Activated naive CD8-positive, alpha-beta T cell (primary cell): ENCODE data around the gene VAV3.

Source experiments
- H3K27ac Mint-ChIP-seq: one replicate; pipeline ENCODE4 v1.8.0; 2021; ENCODE audit warnings: mixed read lengths
- H3K27me3 Mint-ChIP-seq: one replicate; pipeline ENCODE4 v1.8.0; 2021; ENCODE audit warnings: mixed read lengths
- H3K36me3 Mint-ChIP-seq: one replicate; pipeline ENCODE4 v1.8.0; 2021; ENCODE audit warnings: mixed read lengths
- H3K4me1 Mint-ChIP-seq: one replicate; pipeline ENCODE4 v1.8.0; 2021; ENCODE audit warnings: low read depth, mixed read lengths
- H3K4me3 Mint-ChIP-seq: one replicate; pipeline ENCODE4 v1.8.0; 2021; ENCODE audit warnings: mild to moderate bottlenecking, mixed read lengths
- H3K9me3 Mint-ChIP-seq: one replicate; pipeline ENCODE4 v1.8.0; 2021; ENCODE audit warnings: low read depth, mixed read lengths

The VAV3 gene

GRCh38 chr1:107530543-107530942 lies 434.4 kb downstream of the VAV3 start:
- H3K36me3 Mint-ChIP-seq: no peaks in the 10 kb centered on the region
- no peaks in the 10 kb centered on the region for H3K4me1 Mint-ChIP-seq
- no peaks in the 10 kb centered on the region for H3K9me3 Mint-ChIP-seq
- no peak overlapping the region for H3K27ac Mint-ChIP-seq
- no peak overlapping the region for H3K4me3 Mint-ChIP-seq
- H3K27me3 Mint-ChIP-seq: no peaks in the 10 kb centered on the region

GRCh38 chr1:107529511-107530149 lies 435.4 kb downstream of the VAV3 start:
- Mint-ChIP-seq H3K36me3 (no peaks in the 10 kb centered on the region), H3K4me3 (no peak overlapping the region), H3K9me3 (no peaks in the 10 kb centered on the region), H3K4me1 (no peaks in the 10 kb centered on the region), H3K27me3 (no peaks in the 10 kb centered on the region), H3K27ac (no peak overlapping the region)

- H3K27ac Mint-ChIP-seq: no peak overlapping the region
- H3K36me3 Mint-ChIP-seq: no peaks in the 10 kb centered on the region
- H3K9me3 Mint-ChIP-seq: no peaks in the 10 kb centered on the region
- no peaks in the 10 kb centered on the region for H3K27me3 Mint-ChIP-seq
- H3K4me1 Mint-ChIP-seq: no peaks in the 10 kb centered on the region
- H3K4me3 Mint-ChIP-seq: no peak overlapping the region
These were observed 438.3 kb downstream of the VAV3 start for GRCh38 chr1:107526524-107527198.

- no peaks in the 10 kb centered on the region for H3K36me3 Mint-ChIP-seq
- no peaks in the 10 kb centered on the region for H3K4me1 Mint-ChIP-seq
- H3K27ac Mint-ChIP-seq: no peak overlapping the region
- H3K4me3 Mint-ChIP-seq: no peak overlapping the region
- no peaks in the 10 kb centered on the region for H3K9me3 Mint-ChIP-seq
- H3K27me3 Mint-ChIP-seq: no peaks in the 10 kb centered on the region
These were observed 439.0 kb downstream of the VAV3 start for GRCh38 chr1:107525961-107526360.

- no peaks in the 10 kb centered on the region for H3K9me3 Mint-ChIP-seq
- no peak overlapping the region for H3K4me3 Mint-ChIP-seq
- H3K4me1 Mint-ChIP-seq: no peaks in the 10 kb centered on the region
- H3K27ac Mint-ChIP-seq: no peak overlapping the region
- no peaks in the 10 kb centered on the region for H3K27me3 Mint-ChIP-seq
- H3K36me3 Mint-ChIP-seq: no peaks in the 10 kb centered on the region
These were observed 439.8 kb downstream of the VAV3 start for GRCh38 chr1:107525145-107525544.

GRCh38 chr1:107524301-107524700 lies 440.7 kb downstream of the VAV3 start:
- no peak overlapping the region for H3K27ac Mint-ChIP-seq
- no peaks in the 10 kb centered on the region for H3K36me3 Mint-ChIP-seq
- no peak overlapping the region for H3K4me3 Mint-ChIP-seq
- no peaks in the 10 kb centered on the region for H3K9me3 Mint-ChIP-seq
- H3K27me3 Mint-ChIP-seq: no peaks in the 10 kb centered on the region
- no peaks in the 10 kb centered on the region for H3K4me1 Mint-ChIP-seq

GRCh38 chr1:107523736-107524135 lies 441.2 kb downstream of the VAV3 start:
- Mint-ChIP-seq H3K36me3 (no peaks in the 10 kb centered on the region), H3K4me3 (no peak overlapping the region), H3K9me3 (no peaks in the 10 kb centered on the region), H3K4me1 (no peaks in the 10 kb centered on the region), H3K27me3 (no peaks in the 10 kb centered on the region), H3K27ac (no peak overlapping the region)

GRCh38 chr1:107523061-107523460 lies 441.9 kb downstream of the VAV3 start:
- no peak overlapping the region for H3K27ac Mint-ChIP-seq
- no peak overlapping the region for H3K4me3 Mint-ChIP-seq
- no peaks in the 10 kb centered on the region for H3K27me3 Mint-ChIP-seq
- H3K9me3 Mint-ChIP-seq: no peaks in the 10 kb centered on the region
- H3K36me3 Mint-ChIP-seq: no peaks in the 10 kb centered on the region
- no peaks in the 10 kb centered on the region for H3K4me1 Mint-ChIP-seq
